ENCODE measurements around the gene NDUFA12. TPM values are rescaled to one million over a fixed set of nuclear protein-coding genes. Genes with fewer than 3 reads are reported as not detected.
A peak's percentile ranks its signal among the peaks of the same experiment; 100 is the strongest.

Gene NDUFA12
- total and polyA plus RNA-seq, 2 of the 13 experiments (the other 11 are each of a cell fraction or from before 2014, with no cell fraction given): 101 to 173 TPM

GRCh38 chr12:95003213-95003920 is at the start of gene NDUFA12 (continued):
- peak; percentile 90 for TF ChIP-seq POGK (CRISPR knock-in tag; conservative IDR thresholded peaks at IDR 0.05)
- peak; percentile 39; the same call in 1 of the 2 replicates for TF ChIP-seq FOXM1 (CRISPR knock-in tag; IDR thresholded peaks at IDR 0.05)
- no peak for TF ChIP-seq PHF5A (CRISPR knock-in tag; IDR thresholded peaks at IDR 0.05; ENCODE audit: low read depth, unreplicated experiment)
- no peak; the same call in none of the 2 replicates for TF ChIP-seq ZFP82 (CRISPR knock-in tag; IDR thresholded peaks at IDR 0.05; ENCODE audit: borderline replicate concordance)
- TF ChIP-seq ZC3H13 (CRISPR knock-in tag; IDR thresholded peaks at IDR 0.05): no peak
- TF ChIP-seq FOXA3 (CRISPR knock-in tag; IDR thresholded peaks at IDR 0.05): peak; percentile 72
- peak; percentile 86; the same call in 1 of the 2 replicates for TF ChIP-seq ZNF350 (CRISPR knock-in tag; IDR thresholded peaks at IDR 0.05; ENCODE audit: borderline replicate concordance, low read depth)
- TF ChIP-seq GATAD1 (CRISPR knock-in tag; IDR thresholded peaks at IDR 0.05): peak; percentile 97
- TF ChIP-seq DMAP1 (CRISPR knock-in tag; IDR thresholded peaks at IDR 0.05): peak; percentile 91
- no peak for TF ChIP-seq KAT2B (IDR thresholded peaks at IDR 0.05; ENCODE audit: borderline replicate concordance, low read depth, low read length)
- peak; percentile 75; the same call in 1 of the 2 replicates for TF ChIP-seq SNAPC4 (CRISPR knock-in tag; IDR thresholded peaks at IDR 0.05)
- peak; percentile 26; the same call in 1 of the 2 replicates for TF ChIP-seq ZNF281 (CRISPR knock-in tag; IDR thresholded peaks at IDR 0.05; ENCODE audit: borderline replicate concordance)
- TF ChIP-seq ZNF740 (CRISPR knock-in tag; IDR thresholded peaks at IDR 0.05): peak; percentile 21; the same call in 1 of the 2 replicates
- TF ChIP-seq ZNF317 (CRISPR knock-in tag; IDR thresholded peaks at IDR 0.05): peak; percentile 54; the same call in 1 of the 2 replicates
- TF ChIP-seq ZBTB49 (CRISPR knock-in tag; IDR thresholded peaks at IDR 0.05; ENCODE audit: borderline replicate concordance): no peak; the same call in 1 of the 2 replicates
- no peak for TF ChIP-seq EHMT2 (IDR thresholded peaks at IDR 0.05; ENCODE audit: borderline replicate concordance, low read depth, low read length)
